GM12865 (cell line): ENCODE results near the gene OR6B3.

Experiments used
- DNase-seq: peaks from one replicate; pipeline ENCODE4 v3.0.0; 2010; ENCODE audit warnings: low read depth
- H3K4me3 ChIP-seq: 2 replicates; pipeline ENCODE4 v1.5.1; 2011; ENCODE audit warnings: mild to moderate bottlenecking, low read depth, low read length, control low read depth
- CTCF ChIP-seq: IDR thresholded peaks from 2 replicates; pipeline ENCODE4 v1.5.1; 2011; ENCODE audit warnings: low read length, control low read depth, low read depth, inconsistent platforms; ENCODE audit not compliant: insufficient read depth; ENCODE audit errors: missing control alignments

OR6B3 gene

GRCh38 chr2:240077442-240077841 is 24.1 kb upstream of the OR6B3 start:
- H3K4me3 ChIP-seq = no peak overlapping the region
- no peak for TF ChIP-seq CTCF
- DNase-seq = no peak

- TF ChIP-seq CTCF = no peak
- DNase-seq = no peak
- no peak overlapping the region for H3K4me3 ChIP-seq
Observed at GRCh38 chr2:240074545-240074944, 21.2 kb upstream of the OR6B3 start.

GRCh38 chr2:240070907-240071306 is 17.6 kb upstream of the OR6B3 start:
- TF ChIP-seq CTCF = no peak
- DNase-seq = no peak
- no peak overlapping the region for H3K4me3 ChIP-seq

GRCh38 chr2:240069829-240070228 is 16.5 kb upstream of the OR6B3 start:
- DNase-seq = no peak
- TF ChIP-seq CTCF = no peak
- H3K4me3 ChIP-seq = no peak overlapping the region

GRCh38 chr2:240068193-240068592 is 14.9 kb upstream of the OR6B3 start:
- no peak for TF ChIP-seq CTCF
- DNase-seq = no peak
- H3K4me3 ChIP-seq = no peak overlapping the region

GRCh38 chr2:240066489-240066888 is 13.2 kb upstream of the OR6B3 start:
- DNase-seq = no peak
- no peak overlapping the region for H3K4me3 ChIP-seq
- TF ChIP-seq CTCF = no peak

- no peak for DNase-seq
- H3K4me3 ChIP-seq = no peak overlapping the region
- TF ChIP-seq CTCF = no peak
Observed at GRCh38 chr2:240064898-240065297, 11.6 kb upstream of the OR6B3 start.
